B cell (primary cell): ENCODE results near the gene TNPO1. TPM values are rescaled to one million over a fixed set of nuclear protein-coding genes. Genes with fewer than 3 reads are reported as not detected.

Source experiments
- ATAC-seq: fragments of 200-7000 bp; cut with Tn5 transposase; one replicate; pipeline ENCODE4 v1.10.0; 2021; ENCODE audit warnings: low read depth, mild to moderate bottlenecking, moderate number of reproducible peaks, moderate library complexity
- CTCF ChIA-PET: fragments of 350-600 bp; sonication (Branson Sonifier 250); formaldehyde crosslinking; loops from one replicate; lab custom pipeline; 2021; ENCODE audit warnings: antibody characterized with exemption, inconsistent platforms; lab: Charles Lee
- POLR2A ChIA-PET: fragments of 350-600 bp; sonication (Branson Sonifier 250); formaldehyde crosslinking; loops from one replicate; lab custom pipeline; 2021; ENCODE audit warnings: antibody characterized with exemption; lab: Charles Lee
- DNase-seq: peaks from one replicate; pipeline ENCODE4 v3.0.0; 2013
- H2AFZ ChIP-seq: 2 replicates; pipeline ENCODE4 v1.6.1; 2012; ENCODE audit warnings: mild to moderate bottlenecking, low read depth, low read length; ENCODE audit not compliant: insufficient read depth, poor library complexity, severe bottlenecking
- H3K27ac ChIP-seq, 2 donors: 1 replicate in 1 of 2; 2 replicates in 1 of 2; pipeline ENCODE4 v1.5.1; 2012 to 2013; ENCODE audit warnings: low read length in 2 of 2, mild to moderate bottlenecking in 2 of 2, moderate library complexity in 1 of 2
- H3K27me3 ChIP-seq, 4 experiments: fragments of 200-600 bp in 1 of 4; sonication (generic) in 1 of 4; replicated peaks in 1 of 4; 1 replicate in 2 of 4; 2 replicates in 2 of 4; pipeline versions ENCODE4 v1.6.1 to v1.7.0; 2013 to 2016; ENCODE audit warnings: low read length in 3 of 4, mild to moderate bottlenecking in 2 of 4, mixed read lengths in 1 of 4, moderate library complexity in 1 of 4; ENCODE audit not compliant: insufficient read depth in 4 of 4, control insufficient read depth in 3 of 4; ENCODE audit errors: control extremely low read depth in 1 of 4
- H3K36me3 ChIP-seq, 2 experiments: replicated peaks in 1 of 2; 1 replicate in 1 of 2; 2 replicates in 1 of 2; pipeline versions ENCODE4 v1.6.1 to v1.7.1; 2013; ENCODE audit warnings: low read length in 1 of 2; ENCODE audit not compliant: insufficient read depth in 2 of 2, control insufficient read depth in 1 of 2; ENCODE audit errors: control extremely low read depth in 1 of 2, extremely low read depth in 1 of 2
- H3K4me1 ChIP-seq, 2 donors: fragments of 200-600 bp in 1 of 2; sonication (generic) in 1 of 2; 1 replicate in 1 of 2; 2 replicates in 1 of 2; pipeline versions ENCODE4 v1.5.1 to v1.6.1; 2013 to 2017; ENCODE audit warnings: low read length in 2 of 2; ENCODE audit not compliant: control insufficient read depth in 2 of 2, insufficient read depth in 2 of 2
- H3K4me2 ChIP-seq: replicated peaks from 2 replicates; pipeline ENCODE3; 2012; ENCODE audit warnings: mild to moderate bottlenecking, low read depth, low read length; ENCODE audit not compliant: poor library complexity, severe bottlenecking
- H3K4me3 ChIP-seq, 5 experiments: fragments of 200-600 bp in 1 of 5; sonication (generic) in 1 of 5; 1 replicate in 3 of 5; 2 replicates in 2 of 5; pipeline versions ENCODE4 v1.5.1 to v1.7.0; 2011 to 2016; ENCODE audit warnings: low read length in 4 of 5, mild to moderate bottlenecking in 4 of 5, low read depth in 2 of 5, control low read depth in 1 of 5, moderate library complexity in 1 of 5; ENCODE audit not compliant: insufficient read depth in 1 of 5; ENCODE audit errors: control extremely low read depth in 1 of 5, extremely low read depth in 1 of 5
- H3K79me2 ChIP-seq: fragments of 200-600 bp; sonication (generic); one replicate; pipeline ENCODE4 v1.6.0; 2016; ENCODE audit warnings: low read length; ENCODE audit not compliant: control insufficient read depth, insufficient read depth
- H3K9ac ChIP-seq: fragments of 200-600 bp; sonication (generic); 2 replicates; pipeline ENCODE4 v1.6.1; 2017; ENCODE audit warnings: mild to moderate bottlenecking, low read length, moderate library complexity
- H3K9me3 ChIP-seq, 3 donors: one replicate each; pipeline versions ENCODE4 v1.6.1 to v1.7.1; 2013; ENCODE audit warnings: low read length in 2 of 3; ENCODE audit not compliant: control insufficient read depth in 2 of 3, insufficient read depth in 1 of 3; ENCODE audit errors: control extremely low read depth in 1 of 3
- H4K20me1 ChIP-seq: 2 replicates; pipeline ENCODE4 v1.6.0; 2012; ENCODE audit warnings: mild to moderate bottlenecking, low read length; ENCODE audit not compliant: insufficient read depth, control insufficient read depth, poor library complexity, severe bottlenecking
- H3K27ac Mint-ChIP-seq: one replicate; pipeline ENCODE4 v1.8.0; 2021; ENCODE audit warnings: mixed read lengths
- H3K27me3 Mint-ChIP-seq: one replicate; pipeline ENCODE4 v1.8.0; 2021; ENCODE audit warnings: mixed read lengths
- H3K4me1 Mint-ChIP-seq: one replicate; pipeline ENCODE4 v1.8.0; 2021; ENCODE audit warnings: mixed read lengths
- H3K4me3 Mint-ChIP-seq: one replicate; pipeline ENCODE4 v1.8.0; 2021; ENCODE audit warnings: mixed read lengths
- H3K9me3 Mint-ChIP-seq: one replicate; pipeline ENCODE4 v1.8.0; 2022; ENCODE audit warnings: mixed read lengths; ENCODE audit not compliant: insufficient read depth
- CTCF ChIP-seq: fragments of 200-600 bp; IDR thresholded peaks from one replicate; pipeline ENCODE4 v1.8.0; 2022; ENCODE audit warnings: antibody characterized with exemption, mild to moderate bottlenecking
- EZH2 ChIP-seq: IDR thresholded peaks from 2 replicates; pipeline ENCODE4 v1.6.1; 2012; ENCODE audit warnings: borderline replicate concordance, low read depth, mild to moderate bottlenecking, moderate library complexity, low read length; ENCODE audit not compliant: insufficient read depth, poor library complexity, severe bottlenecking
- WGBS: methylation state at CpG from one replicate; pipeline ENCODE4 v1.1.5; 2013; ENCODE audit warnings: missing lambda C conversion rate; ENCODE audit not compliant: insufficient coverage; 5-methylcytosine and 5-hydroxymethylcytosine counted together
- intact Hi-C: fragments of 100-400 bp; cut with micrococcal nuclease; formaldehyde crosslinking; loops from one replicate; pipeline ENCODE4 v1.10.0; 2022
- polyA plus RNA-seq: library from polyadenylated mRNA; depleted of rRNA; stranded (reverse); fragments of >200 nt; gene quantifications from 2 replicates; pipeline ENCODE4 v1.2.3, GENCODE V29; 2012
- total RNA-seq, 2 donors: library from RNA; stranded (reverse); fragments of 120-200 nt in 1 of 2; gene quantifications; 1 replicate in 1 of 2; 2 replicates in 1 of 2; pipeline versions ENCODE4 v1.2.3 to v1.2.4, GENCODE V29; 2013 to 2022

TNPO1 gene
- total and polyA plus RNA-seq, 2 donors (not counting 1 experiment from before 2014, with no cell fraction given) = 6.4 to 102 TPM

DNA sequence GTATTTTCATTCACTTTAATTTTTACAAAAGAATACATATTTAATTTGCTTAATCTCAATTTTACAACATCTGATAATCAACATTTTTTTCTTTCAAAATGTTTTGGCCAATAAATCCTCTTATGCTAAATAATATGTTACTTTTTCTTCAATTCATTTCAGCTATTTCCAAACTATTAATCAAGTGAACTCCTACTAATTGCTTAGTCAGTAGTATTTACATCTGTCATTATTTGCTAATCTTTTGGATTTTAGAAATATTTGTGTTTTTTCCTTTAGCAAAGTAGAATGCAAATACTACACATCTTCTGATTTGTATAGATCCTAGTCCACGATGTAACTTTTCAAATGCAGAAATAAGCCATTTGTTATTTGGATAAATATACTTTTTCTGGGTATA is 1.6 kb upstream of the TNPO1 start:
- H3K4me2 ChIP-seq = no peak overlapping the region
- ATAC-seq = no peak
- intact Hi-C loops = loop anchor here (5.0 to 10.0 kb wide), 5 partner anchors 218 to 1950 kb away; partner anchors contain the start of genes BDP1, ENC1, GFM2 and NSA2
- peak overlapping the region; percentile 97 for H2AFZ ChIP-seq
- Mint-ChIP-seq H3K27me3 (peaks cover 20% of the 10 kb centered on the region), H3K4me3 (no peak overlapping the region), H3K4me1 (peaks cover 23% of the 10 kb centered on the region), H3K9me3 (no peaks in the 10 kb centered on the region), H3K27ac (no peak overlapping the region)
- no peak overlapping the region for H3K9ac ChIP-seq
- no peaks in the 10 kb centered on the region for H4K20me1 ChIP-seq
- H3K27me3 ChIP-seq = peaks cover 0 to 13% (median 0%) of the 10 kb centered on the region in 4 experiments
- H3K27ac ChIP-seq = no peak overlapping the region
- POLR2A ChIA-PET = interaction anchor here (0.5 kb wide), 1 partner anchor 648 kb away, joined by 6 read pairs; no protein-coding TSS in a partner anchor
- no peaks in the 10 kb centered on the region for H3K9me3 ChIP-seq
- no peak overlapping the region for H3K4me3 ChIP-seq
- H3K36me3 ChIP-seq = no peaks in the 10 kb centered on the region
- peaks cover 17 to 20% of the 10 kb centered on the region in 2 donors for H3K4me1 ChIP-seq
- no CpG with 5 or more reads among the region's 1 CpG for WGBS
- no peak for DNase-seq
- TF ChIP-seq EZH2 = no peak
- no peak for TF ChIP-seq CTCF
- peaks cover 15% of the 10 kb centered on the region for H3K79me2 ChIP-seq
- CTCF ChIA-PET = interaction anchor here (1.1 kb wide), 1 partner anchor 204 kb away, joined by 4 read pairs; no protein-coding TSS in a partner anchor

- Mint-ChIP-seq H3K9me3 (no peaks in the 10 kb centered on the region), H3K27ac (peak overlapping the region; percentile 94), H3K4me3 (peak overlapping the region; percentile 92), H3K4me1 (peaks cover 23% of the 10 kb centered on the region), H3K27me3 (peaks cover 19% of the 10 kb centered on the region)
- peaks cover 0 to 13% (median 0%) of the 10 kb centered on the region in 4 experiments for H3K27me3 ChIP-seq
- ChIA-PET POLR2A (no interaction called here), CTCF (no interaction called here)
- ATAC-seq = no peak
- intact Hi-C loops = loop anchor here (1.0 to 10.0 kb wide), 8 partner anchors 33 to 1949 kb away; partner anchors contain the start of genes BDP1, ENC1, GFM2 and MRPS27
- H3K27ac ChIP-seq = peak overlapping the region; percentile 91 to 99
- peak overlapping the region; percentile 92 for H3K4me2 ChIP-seq
- no peaks in the 10 kb centered on the region for H3K36me3 ChIP-seq
- peak overlapping the region; percentile 98 for H3K9ac ChIP-seq
- peaks cover 24% of the 10 kb centered on the region for H3K79me2 ChIP-seq
- TF ChIP-seq CTCF (no peak), EZH2 (no peak)
- no peaks in the 10 kb centered on the region for H4K20me1 ChIP-seq
- H3K9me3 ChIP-seq = no peaks in the 10 kb centered on the region
- H3K4me1 ChIP-seq = peaks cover 17 to 20% of the 10 kb centered on the region in 2 donors
- DNase-seq = no peak
- H2AFZ ChIP-seq = peak overlapping the region; percentile 97
- H3K4me3 ChIP-seq = peak overlapping the region; percentile 17 to 89 (median 82)
- 0% methylated on average over 7 of the region's 14 CpGs for WGBS
These were observed 729 bp upstream of the TNPO1 start for GRCh38 chr5:72815580-72816283.
